RKO (cell line): ENCODE data around the gene ACKR2.
"Not testable (repeated sequence)": the region's sequence is repeated elsewhere in the genome, so short reads cannot be mapped to it uniquely, and the experiment has no call there.

Source experiments
- DNase-seq: peaks from one replicate; pipeline ENCODE4 v3.0.0-alpha.2; 2016; ENCODE audit warnings: low spot score

Gene ACKR2

DNA sequence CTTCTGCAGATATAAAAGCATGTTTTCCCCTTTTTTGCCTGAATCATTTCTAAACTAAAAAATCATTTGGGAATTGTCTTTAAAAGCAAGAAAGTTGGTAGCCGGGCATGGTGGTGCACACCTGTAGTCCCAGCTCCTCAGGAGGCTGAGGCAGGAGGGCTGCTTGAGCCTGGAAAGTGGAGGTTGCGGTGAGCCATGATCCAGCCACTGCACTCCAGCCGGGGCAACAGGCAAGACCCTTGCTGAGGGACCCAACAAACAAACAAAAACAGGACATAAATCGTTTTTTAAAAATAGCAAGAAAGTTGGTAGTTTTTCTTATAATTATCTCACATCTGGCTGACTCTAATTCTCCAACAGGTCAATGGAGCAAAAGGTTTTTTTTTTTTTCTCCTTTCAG lies 7.5 kb upstream of the ACKR2 start:
- no peak for DNase-seq

DNA sequence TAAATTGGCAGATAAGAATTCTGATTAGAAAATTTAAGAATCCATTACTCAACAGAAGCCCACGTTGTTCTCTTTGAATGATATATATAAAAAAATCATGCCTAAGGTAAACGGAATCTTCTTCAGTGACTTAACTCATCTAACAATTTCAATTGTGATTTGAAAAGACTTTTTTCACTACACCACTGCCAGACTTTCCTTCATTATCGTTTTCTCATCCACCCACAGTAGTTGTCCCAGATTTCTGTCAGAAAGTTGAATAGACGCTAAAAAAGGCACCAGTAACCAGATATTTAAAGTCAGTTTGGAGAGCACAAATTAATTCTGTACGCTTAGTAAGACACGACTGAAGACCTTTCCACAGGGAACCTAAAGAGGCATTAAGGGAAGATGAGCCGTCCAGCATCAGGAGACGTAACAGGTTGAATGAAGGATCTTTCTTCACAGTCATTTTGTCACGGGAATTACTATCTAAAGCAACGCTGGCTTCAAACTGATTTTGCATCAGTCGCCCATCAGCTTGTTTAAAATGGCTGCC lies 6.3 kb upstream of the ACKR2 start:
- DNase-seq: peak; percentile 69

DNA sequence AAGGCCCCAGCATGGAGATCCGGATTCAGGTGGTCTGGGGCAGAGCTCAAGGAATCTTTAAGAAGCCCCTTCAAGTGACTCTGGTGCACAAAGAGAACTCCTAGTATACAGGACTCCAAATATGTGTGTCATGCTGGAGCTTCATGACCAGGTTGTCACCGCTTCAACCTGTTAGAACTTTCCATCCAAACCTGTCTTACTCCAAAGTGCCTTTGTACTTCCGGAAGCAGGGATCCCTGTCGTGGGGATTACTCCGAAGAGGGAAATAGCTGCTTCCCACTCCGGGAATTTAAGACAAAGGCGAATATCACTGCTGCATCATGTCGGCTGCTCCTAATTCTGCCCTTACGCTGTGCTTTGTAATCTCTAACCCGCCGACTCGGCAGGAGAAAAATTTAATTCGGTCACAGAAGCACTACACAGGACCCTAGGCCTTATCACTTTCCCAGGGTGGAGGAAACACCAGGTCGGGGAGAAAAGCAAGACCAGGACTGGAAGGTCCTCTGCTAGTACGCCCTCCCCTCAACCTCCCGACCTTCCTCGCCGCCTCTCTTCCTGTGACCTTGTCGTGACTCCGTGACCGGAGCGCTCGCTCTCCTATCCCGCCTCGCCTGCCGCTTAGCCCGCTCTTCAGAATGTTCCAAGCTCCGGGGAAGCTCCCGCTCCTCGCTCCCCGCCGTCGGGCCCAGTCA lies 5.7 kb upstream of the ACKR2 start:
- DNase-seq: peak; percentile 50

DNA sequence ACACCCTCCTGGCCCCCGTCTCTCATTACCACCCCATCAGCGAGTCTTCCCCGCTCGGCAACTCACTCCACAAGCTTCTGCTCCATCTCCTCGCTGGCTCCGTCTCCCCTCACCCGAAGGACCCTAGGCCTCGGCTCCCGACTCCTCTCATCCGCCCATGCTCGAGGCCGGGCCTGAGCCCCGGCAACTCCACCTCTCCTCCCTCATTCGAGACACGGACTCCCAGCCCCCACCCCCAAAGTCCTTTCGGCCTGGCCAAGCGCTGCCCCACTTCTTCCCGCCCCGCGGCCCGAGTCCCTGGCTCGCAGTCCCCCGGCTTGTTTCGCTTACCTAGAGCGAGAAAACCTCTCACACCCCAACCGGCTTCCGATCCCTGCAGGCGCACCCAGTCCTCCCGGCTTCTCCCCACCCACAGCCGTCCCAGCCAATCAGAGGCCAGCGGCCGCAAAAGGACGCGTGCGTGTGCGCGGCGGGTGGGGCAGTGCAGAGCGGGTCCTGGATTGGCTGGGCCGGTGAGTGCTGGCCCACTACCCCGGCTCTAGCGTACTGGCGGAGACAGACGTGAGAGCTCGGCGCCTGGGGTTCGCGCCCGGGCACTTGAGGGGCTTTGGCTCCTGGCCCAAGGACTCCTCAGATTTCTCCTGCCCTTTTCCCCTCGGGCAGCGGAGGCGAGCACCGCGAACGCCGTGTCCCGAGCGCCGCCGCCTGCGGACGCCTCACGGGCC lies 5.0 kb upstream of the ACKR2 start, which contains the start of gene HIGD1A:
HIGD1A (minus strand) TSS at position 385 of the 725 bp plus-strand sequence. CDS start 10,237 bp downstream, outside the sequence.
- DNase-seq: peak; percentile 94

DNA sequence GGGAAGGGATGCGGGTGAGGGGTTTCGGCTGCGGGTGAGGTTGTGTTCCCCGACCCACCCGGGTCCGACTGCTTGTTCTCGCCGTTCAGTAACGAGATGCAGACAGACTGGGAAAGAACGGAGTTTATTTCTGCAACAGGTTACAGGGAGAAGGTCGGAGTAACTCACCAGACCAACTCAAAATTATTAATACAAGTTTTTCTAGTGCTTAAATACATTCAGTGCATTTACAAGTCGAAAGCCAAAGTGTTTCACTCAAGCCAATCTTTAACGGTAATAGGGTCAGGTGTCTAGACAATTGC lies 4.5 kb upstream of the ACKR2 start:
- no peak for DNase-seq

DNA sequence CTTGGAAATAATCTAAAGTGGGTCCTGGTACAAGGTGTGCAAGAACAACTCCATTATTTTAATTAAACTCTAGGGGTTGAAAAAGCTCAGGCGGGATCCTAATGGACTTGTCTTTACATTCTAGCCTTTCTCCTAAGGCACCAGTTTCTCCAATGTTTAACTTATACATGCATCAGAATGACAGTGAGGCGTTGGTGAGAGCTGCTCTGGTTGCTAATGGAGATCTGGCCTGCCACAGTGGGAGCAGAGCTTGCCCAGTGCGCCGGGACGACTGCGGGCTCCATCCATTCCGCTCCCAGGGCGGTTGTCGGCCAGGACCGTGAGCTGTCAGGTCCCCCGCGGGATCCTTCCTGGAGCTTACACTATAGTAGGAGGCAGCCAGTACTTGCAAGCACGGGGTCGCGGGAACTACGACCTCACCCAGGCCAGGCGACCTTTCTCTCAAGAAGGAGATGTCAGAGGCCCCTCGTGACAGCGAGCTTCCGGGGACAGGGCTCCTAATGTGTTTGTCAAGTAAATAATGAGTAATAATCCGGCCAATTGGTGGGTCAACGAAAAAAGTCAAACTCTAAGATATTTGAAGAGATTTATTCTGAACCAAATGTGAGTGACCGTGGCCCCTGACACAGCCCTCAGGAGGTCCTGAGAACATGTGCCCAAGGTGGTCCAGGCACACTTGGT lies 4.0 kb upstream of the ACKR2 start:
- DNase-seq: no peak

DNA sequence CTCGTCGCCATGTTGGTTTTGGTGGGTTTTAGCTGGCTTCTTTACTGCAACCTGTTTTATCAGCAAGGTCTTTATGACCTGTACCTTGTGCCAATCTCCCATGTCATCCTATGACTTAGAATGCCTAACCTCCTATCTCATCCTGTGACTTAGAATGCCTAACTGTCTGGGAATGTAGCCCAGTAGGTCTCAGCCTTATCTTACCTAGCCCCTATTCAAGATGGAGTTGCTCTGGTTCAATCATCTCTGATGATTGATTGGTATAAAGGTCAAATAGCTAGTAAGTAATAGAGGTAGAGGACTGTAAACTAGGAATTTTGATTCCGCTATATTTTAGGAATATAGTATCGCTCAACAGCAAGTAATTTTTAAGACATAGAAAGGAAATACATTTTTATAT lies 1.3 kb upstream of the ACKR2 start:
- DNase-seq: peak; percentile 31

DNA sequence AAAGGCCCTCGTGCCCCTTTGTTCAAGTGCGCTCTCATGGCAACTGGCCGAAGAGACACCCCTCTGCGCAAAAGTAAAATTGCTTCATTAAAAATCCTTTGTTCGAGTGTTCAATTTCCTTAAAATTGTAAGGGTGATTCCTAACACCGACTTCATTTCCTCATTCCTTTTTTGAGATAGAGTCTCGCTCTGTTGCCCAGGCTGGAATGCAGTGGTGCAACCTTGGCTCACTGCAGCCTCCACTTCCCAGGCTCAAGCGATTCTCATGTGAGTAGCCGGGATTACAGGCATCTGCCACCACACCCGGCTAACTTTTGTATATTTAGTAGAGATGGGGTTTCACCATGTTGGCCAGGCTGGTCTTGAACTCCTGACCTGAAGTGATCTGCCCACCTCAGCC lies 1.5 kb downstream of the ACKR2 start:
- not testable (repeated sequence) for DNase-seq

DNA sequence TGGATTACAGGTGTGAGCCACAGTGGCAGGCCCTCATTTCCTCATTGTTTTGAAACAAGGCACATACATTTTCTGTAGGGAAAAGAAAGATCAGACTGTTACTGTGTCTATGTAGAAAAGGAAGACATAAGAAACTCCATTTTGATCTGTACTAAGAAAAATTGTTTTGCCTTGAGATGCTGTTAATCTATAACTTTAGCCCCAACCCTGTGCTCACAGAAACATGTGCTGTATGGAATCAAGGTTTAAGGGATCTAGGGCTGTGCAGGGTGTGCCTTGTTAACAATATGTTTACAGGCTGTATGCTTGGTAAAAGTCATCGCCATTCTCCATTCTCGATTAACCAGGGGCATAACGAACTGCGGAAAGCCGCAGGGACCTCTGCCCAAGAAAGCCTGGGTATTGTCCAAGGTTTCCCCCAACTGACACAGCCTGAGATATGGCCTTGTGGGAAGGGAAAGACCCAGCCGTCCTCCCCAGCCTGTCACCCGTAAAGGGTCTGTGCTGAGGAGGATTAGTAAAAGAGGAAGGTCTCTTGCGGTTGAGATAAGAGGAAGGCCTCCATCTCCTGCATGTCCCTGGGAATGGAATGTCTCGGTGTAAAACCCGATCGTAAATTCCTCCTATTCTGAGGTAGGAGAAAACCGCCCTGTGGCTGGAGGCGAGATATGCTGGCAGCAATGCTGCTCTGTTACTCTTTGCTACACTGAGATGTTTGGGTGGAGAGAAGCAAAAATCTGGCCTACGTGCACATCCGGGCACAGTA lies 2.1 kb downstream of the ACKR2 start:
- not testable (repeated sequence) for DNase-seq

DNA sequence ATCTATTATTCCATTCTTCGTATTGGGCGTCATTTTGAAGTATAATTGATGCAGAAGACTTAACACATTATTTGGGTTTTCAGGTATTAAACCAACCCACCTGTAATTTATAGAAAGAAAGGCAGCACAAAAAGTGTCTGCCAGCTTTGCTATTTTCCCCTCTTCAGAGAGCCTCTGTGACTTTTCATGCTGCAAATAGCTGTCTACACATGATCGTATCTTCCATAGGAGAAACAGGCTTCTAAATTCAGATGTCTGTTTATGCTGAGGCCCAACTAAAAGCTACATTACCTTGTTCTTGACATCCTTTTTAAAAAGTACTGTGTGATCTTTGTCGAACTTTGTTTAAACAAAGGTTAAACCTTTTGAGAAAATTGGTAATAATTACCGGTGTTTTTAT lies 5.0 kb downstream of the ACKR2 start:
- DNase-seq: no peak

DNA sequence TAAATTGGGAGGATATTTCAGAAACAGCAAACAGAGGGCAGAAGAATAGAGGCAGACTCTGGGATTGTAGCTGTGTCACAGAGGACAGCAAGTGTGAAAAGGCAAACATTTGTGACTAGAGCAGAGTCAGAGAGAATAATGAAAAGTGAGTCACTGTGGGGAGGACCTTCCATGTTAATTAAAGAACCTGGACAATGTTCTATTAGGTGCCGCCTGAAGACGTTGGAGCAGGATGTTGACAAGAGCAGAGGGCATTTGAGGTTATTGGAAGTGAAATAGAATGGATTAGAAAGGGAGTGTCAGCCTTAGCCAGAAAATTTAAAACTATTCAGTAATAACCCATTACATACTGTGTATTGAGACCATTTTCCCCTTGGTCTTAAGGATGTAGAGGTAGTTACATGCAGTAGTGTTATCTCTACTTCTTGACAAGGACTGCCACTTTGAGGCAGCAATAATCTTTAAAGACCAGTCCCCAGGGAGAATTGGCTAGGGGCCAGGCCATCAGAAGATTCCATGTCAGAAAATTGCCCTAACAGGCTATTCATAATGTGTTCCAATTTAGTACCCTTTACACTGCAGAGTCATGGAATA lies 5.8 kb downstream of the ACKR2 start:
- DNase-seq: no peak

DNA sequence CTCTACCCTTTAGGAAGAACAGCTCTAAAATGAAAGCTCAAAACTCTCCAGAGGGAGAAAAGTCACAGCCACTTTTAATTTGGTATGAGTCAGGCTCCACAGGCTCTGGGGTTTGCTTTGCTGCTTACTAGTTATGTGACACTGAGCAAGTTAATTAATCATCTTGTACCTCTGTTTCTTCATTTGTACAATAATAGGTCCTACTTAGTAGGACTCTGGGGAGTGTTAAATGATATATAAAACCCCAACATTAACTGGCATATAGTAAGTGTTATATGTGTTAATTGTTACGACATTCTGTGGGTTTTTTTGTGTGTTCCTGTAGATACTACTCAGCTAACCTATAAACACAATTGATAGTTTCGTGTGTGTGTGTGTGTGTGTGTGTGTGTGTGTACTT lies 6.6 kb downstream of the ACKR2 start:
- no peak for DNase-seq

DNA sequence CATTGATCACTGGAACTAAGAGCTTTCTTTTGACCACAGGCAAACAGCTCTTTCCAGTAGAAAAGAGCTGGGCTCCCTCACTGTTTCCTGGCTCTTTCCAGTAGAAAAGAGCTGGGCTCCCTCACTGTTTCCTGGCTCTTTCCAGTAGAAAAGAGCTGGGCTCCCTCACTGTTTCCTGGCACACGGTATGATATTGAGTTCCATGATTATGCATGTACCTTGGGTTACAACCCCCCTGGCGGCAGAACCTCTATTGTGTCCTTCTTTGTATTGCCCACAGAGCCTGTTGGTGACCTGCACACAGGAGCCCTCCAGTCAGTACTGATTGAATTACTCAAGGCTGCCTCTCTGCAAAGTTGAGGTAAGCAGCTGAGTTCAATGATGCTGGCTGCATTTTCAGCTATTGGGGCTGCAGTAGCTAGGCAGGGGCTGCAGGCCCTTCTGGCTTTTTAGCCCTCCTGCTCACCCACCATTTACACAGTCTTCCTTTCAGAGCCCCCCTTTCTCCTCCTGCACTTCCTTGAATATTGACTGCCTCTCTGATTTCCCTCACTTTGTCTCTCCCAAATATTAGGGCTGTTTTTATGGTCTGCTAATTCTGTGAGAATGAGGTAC lies 10.2 kb downstream of the ACKR2 start:
- DNase-seq: peak; percentile 17

DNA sequence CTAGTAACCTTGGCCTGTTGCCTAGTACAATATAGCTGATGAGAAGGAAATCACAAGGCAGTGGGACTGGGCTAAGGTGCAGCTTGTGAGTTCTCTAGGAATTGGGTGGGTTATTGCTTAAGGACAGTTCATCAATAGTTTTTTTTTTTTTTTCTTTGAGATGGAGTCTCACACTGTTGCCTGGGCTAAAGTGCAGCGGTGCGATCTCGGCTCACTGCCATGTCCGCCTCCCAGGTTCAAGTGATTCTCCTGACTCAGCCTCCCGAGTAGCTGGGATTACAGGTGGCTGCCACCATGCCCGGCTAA lies 11.5 kb downstream of the ACKR2 start:
- no peak for DNase-seq

DNA sequence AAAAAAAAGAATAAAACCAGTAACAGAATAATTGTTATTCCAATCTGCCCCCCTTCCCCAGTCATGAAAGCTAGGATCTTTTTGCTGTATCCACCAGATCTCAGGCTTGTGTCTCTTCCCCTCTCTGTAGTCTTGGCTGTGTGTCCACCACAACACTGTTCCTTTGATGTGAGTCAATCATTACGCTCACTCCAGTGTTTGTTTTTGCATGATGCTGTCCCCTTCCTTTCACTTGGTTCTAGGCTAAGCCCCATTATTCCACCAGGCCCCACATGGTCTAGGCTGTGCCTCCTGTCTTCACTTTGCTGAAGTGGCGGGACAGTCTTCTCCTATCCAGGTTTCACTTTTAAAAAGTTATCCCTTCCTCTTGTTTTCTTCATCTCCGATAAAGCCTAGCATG lies 13.6 kb downstream of the ACKR2 start:
- no peak for DNase-seq

DNA sequence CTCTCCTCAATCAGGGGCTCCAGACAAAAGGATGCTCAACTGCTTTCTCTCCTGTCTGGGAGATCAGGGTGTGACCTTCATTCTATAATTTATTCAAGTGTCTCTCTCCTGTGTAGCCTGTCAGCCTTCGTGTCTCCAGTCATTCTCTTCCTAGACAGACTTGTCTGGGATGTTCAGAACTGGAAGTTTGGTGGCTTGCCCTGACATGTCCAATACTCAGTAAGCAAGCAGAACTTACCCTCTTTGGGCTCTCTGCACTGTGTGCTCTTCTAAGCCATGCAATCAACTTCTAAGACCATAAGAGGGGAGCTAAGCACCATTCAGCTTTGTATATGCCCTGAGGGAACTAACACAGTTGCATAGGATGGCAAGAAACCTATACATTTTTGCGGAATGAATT lies 14.1 kb downstream of the ACKR2 start:
- DNase-seq: no peak

DNA sequence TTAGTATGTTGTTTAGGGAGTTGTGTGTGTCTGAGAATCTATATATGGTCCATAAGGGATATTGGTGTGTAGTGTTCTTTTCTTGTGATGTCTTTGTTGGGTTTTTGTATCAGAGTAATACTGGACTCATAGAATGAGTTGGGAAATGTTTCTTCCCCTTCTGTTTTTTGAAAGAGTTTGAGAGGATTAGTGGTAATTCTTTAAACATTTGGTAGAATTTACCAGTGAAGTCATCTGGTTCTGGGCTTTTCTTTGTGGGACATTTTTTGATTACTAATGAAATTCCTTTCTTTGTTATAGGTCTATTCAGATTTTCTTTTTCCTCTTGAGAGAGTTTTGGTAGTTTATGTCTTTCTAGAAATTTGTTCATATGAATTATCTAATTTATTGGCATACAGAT lies 16.9 kb downstream of the ACKR2 start:
- no peak for DNase-seq

DNA sequence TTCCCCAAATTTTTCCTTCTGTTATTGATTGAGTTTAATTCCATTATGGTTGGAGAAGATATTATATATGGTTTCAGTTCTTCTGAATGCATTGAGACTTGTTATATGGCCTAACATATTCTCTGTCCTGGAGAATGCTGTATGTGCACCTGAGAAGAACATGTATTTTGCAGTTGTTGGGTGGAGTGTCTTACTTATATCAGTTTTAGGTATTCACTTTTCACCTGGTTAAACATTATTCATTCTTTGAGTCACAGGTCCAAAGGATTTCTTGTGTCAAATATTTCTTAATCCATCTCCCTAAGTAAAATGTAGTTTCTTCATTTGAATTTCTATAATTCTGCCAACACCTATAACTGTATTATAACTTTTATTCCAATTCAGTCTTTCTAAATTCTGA lies 17.8 kb downstream of the ACKR2 start:
- no peak for DNase-seq

DNA sequence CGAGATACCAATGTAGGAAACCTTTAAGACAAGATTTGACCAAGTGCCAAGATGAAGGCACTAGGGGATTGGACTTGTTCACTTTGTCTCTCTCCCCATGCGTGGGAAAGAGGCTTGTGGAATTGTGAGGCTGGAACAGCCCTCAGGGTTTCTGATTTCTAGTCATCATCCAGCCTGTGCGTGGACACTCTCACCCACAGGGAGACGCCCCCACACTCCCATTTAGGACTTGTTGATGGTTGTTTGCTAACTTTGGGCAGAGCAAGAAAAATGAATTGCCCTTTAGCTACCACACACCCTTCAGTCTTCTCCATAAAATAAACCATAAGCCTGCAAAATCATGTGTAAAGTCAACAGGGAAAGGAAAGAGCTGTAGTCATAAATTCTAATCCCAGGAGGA lies 18.4 kb downstream of the ACKR2 start:
- no peak for DNase-seq

DNA sequence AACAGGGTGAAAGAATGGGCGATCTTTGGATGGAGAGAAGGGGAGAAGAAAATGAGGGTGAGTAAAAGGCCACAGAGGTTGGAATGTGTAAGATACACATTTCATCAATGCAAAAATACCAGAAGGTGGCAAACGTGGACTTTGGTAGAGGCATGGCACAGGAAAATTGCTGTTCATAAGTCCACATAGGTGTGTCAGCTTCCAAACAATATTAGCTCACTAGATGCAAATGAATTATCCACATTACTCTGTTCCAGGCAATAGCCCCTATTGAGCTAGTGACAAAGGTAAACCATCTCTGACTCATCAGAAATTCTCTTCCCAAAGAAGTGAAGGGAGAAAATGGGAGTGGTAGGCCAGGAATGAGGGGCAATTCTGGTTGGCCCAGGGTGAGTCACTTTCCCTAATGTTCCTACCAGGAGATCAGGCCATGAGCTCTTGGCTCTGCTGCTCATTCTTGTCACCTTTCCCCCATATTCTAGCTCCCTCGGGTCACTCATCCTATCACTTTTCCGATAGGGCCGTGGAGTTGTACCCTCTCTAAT lies 19.9 kb downstream of the ACKR2 start:
- no peak for DNase-seq
